GM12874 (cell line): ENCODE measurements around the gene KCNE2.

Experiments
- TF ChIP-seq, protein P1 (sequence below): IDR thresholded peaks from 2 replicates; pipeline ENCODE4 v1.5.1; 2011; ENCODE audit warnings: low read depth, mild to moderate bottlenecking, control low read depth, low read length, moderate library complexity; ENCODE audit not compliant: insufficient read depth

Gene KCNE2, protein sequence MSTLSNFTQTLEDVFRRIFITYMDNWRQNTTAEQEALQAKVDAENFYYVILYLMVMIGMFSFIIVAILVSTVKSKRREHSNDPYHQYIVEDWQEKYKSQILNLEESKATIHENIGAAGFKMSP

DNA sequence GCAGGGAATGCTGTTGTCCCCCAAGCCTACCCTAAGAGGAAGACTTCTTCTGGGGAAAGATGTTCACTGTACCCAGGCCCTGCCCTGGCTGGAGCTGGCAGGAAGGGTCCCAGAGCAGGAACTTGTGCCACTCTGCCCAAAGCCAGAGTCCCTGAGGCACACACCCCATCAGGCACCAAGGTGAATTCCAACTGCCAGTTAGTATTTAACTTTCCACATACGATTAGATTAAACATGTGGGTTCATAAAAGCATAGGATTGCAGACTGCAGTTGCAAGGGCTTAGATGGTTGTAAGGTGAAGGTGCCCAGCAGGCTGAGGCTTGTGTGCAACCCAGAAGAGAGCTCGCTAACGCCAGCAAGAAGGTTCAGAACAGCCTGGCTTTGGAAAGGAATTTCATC is at the start of gene KCNE2:
KCNE2 (plus strand) TSS at position 274 of the 400 bp plus-strand sequence. CDS start 6,473 bp downstream, outside the sequence.
- TF ChIP-seq, protein P1, sequence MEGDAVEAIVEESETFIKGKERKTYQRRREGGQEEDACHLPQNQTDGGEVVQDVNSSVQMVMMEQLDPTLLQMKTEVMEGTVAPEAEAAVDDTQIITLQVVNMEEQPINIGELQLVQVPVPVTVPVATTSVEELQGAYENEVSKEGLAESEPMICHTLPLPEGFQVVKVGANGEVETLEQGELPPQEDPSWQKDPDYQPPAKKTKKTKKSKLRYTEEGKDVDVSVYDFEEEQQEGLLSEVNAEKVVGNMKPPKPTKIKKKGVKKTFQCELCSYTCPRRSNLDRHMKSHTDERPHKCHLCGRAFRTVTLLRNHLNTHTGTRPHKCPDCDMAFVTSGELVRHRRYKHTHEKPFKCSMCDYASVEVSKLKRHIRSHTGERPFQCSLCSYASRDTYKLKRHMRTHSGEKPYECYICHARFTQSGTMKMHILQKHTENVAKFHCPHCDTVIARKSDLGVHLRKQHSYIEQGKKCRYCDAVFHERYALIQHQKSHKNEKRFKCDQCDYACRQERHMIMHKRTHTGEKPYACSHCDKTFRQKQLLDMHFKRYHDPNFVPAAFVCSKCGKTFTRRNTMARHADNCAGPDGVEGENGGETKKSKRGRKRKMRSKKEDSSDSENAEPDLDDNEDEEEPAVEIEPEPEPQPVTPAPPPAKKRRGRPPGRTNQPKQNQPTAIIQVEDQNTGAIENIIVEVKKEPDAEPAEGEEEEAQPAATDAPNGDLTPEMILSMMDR: no peak

DNA sequence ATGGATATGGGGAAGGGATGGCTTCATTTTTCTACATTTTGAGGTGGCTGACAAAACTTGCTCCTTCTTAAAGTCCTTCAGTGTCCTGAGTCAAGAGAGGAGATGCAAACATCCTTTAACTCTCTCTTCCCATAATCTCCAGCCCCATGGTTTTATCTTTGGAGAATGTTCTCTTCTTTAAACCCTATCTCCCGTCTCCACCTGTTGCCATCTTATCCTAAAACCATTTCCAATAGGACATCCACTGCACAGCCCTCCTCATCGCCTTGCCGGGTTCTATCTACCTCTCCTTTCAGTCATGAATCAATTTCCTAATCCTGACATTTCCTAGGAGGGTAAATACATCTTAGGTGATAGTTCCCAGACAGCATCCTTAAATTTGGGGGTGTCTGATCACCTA is 44.2 kb upstream of the KCNE2 start:
- TF ChIP-seq, protein P1: no peak

DNA sequence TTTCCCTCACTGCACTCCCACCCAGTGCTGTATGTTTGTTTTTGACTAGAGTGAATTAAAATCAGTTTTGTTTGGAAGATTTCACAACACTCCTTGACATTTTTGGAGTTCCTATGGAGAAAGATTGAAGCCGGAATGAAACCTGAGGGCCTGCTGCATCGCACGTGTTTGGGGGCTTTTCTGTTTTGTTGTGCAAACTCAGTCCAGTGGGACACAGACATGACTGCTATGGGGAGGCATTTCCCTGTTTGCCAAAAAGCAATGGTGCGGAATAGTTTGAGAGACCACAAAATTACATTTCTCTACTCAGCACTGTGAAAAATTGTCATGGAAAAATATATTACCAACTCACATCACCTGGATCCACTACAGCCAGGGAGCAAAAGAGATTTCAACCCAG is 43.8 kb upstream of the KCNE2 start:
- TF ChIP-seq, protein P1: no peak

GRCh38 chr21:34330055-34330454 is 33.8 kb upstream of the KCNE2 start:
- TF ChIP-seq, protein P1: peak; percentile 13; the same call in 1 of the 2 replicates

DNA sequence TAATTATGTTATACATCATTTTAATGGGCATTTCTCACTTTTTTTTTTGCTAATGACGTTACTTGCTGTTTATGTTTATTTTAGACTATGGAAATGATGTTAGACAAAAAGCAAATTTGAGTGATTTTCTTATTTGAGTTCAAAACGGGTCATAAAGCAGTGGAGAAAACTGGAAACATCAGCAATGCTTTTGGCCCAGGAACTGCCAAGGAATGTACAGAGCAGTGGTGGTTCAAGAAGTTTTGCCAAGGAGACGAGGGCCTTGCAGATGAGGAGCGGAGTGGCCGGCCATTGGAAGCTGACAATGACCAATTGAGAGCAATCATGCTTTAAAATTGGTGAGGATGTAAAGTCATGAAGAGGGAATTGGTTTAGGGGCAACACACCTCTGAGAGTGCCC is 32.1 kb upstream of the KCNE2 start:
- TF ChIP-seq, protein P1: no peak

DNA sequence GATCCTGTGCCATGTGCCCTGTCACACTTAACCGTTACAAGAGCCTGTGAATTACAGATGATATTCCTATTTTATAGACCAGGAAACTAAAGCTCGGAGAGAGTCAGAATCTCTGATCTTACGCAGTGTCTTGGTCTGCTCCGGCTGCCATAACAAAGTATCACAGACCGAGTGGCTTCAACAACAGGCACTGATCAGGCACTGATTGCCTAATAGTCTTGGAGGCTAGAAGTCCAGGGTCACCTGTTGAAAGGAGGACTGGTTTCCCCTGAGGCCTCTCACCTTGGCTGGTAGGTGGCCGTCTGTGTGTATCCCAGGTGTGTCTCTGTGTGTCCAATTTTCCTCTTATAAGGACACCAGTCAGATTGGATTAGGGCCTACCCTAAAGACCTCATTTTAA is 31.5 kb upstream of the KCNE2 start:
- TF ChIP-seq, protein P1: no peak

DNA sequence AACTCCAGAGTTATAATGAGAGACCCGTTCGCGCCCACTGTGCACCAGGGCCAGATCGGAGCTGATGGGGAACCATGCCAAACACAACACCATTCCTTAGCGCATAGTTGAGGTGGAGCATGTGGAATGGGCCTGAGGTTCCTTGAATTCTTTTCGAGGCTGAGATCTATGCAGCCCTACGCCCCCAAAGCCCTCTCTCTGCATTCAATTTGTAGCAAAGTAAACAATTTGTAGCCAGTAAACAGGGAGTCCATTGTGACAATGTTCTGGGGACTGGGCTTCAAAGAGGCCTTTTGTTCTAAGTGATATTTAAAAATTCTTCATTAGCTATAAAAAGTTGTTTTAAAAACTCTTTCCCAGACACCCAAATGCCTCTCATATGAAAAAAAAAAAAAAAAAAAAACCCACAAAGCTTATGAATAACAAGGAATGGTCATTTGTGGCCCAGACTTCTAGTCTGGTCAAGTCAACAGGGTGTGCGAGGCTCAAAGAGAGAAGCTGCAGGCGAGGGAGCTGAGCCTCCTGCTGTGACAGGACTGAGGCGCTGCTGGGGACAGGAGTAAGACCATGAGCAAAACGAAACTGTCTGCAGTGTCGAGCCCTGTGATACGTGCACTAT is 30.6 kb upstream of the KCNE2 start:
- TF ChIP-seq, protein P1: no peak
